H4 (cell line): ENCODE results near the gene TEX54. TPM values are rescaled to one million over a fixed set of nuclear protein-coding genes. Genes with fewer than 3 reads are reported as not detected.

Source experiments
- DNase-seq: peaks from one replicate; pipeline ENCODE4 v3.0.0-alpha.2; 2015; ENCODE audit warnings: low spot score
- total RNA-seq: library from RNA; depleted of rRNA; stranded (reverse); fragments of >200 nt; shearing (Covaris generic); gene quantifications from 2 replicates; pipeline ENCODE4 v1.2.3, GENCODE V29; 2014; rRNA removed

TEX54 gene
- total RNA-seq, 1 experiment from 2014 or later = not detected

GRCh38 chr11:62788991-62789390, 43.6 kb downstream of the TEX54 start:
- no peak for DNase-seq

GRCh38 chr11:62787005-62787759, 45.5 kb downstream of the TEX54 start, which contains the start of gene TMEM179B:
Gene TMEM179B, plus strand, starts transcription at chr11:62787402. Its CDS starts 30 bp downstream, at chr11:62787432.
- DNase-seq = peak; percentile 97

GRCh38 chr11:62786318-62787004, 46.2 kb downstream of the TEX54 start:
- peak; percentile 71 for DNase-seq

GRCh38 chr11:62782753-62783152, 49.9 kb downstream of the TEX54 start:
- DNase-seq = no peak

Other genes with a start within 250 kb of the TEX54 start
- gene TUT1, start 241.3 kb downstream of the TEX54 start, total RNA-seq = 2.3 and 5.4 TPM in 2 replicates
- gene MTA2, start 231.0 kb downstream of the TEX54 start, total RNA-seq = 96.1 and 108 TPM in 2 replicates
- gene EML3, start 220.1 kb downstream of the TEX54 start, total RNA-seq = 10.1 and 13.8 TPM in 2 replicates
- gene ROM1, start 219.6 kb downstream of the TEX54 start, total RNA-seq = 4.2 and 11.4 TPM in 2 replicates
- 13.5 and 26.0 TPM in 2 replicates for gene B3GAT3, start 210.9 kb downstream of the TEX54 start, total RNA-seq
- 142 and 153 TPM in 2 replicates for gene GANAB, start 186.2 kb downstream of the TEX54 start, total RNA-seq
- gene INTS5, start 179.5 kb downstream of the TEX54 start, total RNA-seq = 14.5 and 16.0 TPM in 2 replicates
- 100 and 130 TPM in 2 replicates for gene C11orf98, start 167.6 kb downstream of the TEX54 start, total RNA-seq
- 7.0 and 8.4 TPM in 2 replicates for gene CSKMT, start 167.5 kb downstream of the TEX54 start, total RNA-seq
- gene UQCC3, start 161.2 kb downstream of the TEX54 start, total RNA-seq = 9.1 and 12.2 TPM in 2 replicates
- 3.7 and 5.1 TPM in 2 replicates for gene LBHD1, start 160.6 kb downstream of the TEX54 start, total RNA-seq
- gene UBXN1, start 153.8 kb downstream of the TEX54 start, total RNA-seq = 93.7 and 110 TPM in 2 replicates
- gene LRRN4CL, start 143.3 kb downstream of the TEX54 start, total RNA-seq = 0.14 TPM in 1 of 2 replicates, not detected in the other
- gene BSCL2, start 125.4 kb downstream of the TEX54 start, total RNA-seq = 128 TPM in 2 replicates
- gene GNG3, start 125.2 kb downstream of the TEX54 start, total RNA-seq = 0.41 TPM in 1 of 2 replicates, not detected in the other
- gene HNRNPUL2, start 105.4 kb downstream of the TEX54 start, total RNA-seq = 4.7 and 5.0 TPM in 2 replicates
- 35.0 and 46.9 TPM in 2 replicates for gene TTC9C, start 104.4 kb downstream of the TEX54 start, total RNA-seq
- gene ZBTB3, start 78.7 kb downstream of the TEX54 start, total RNA-seq = 6.9 and 7.5 TPM in 2 replicates
- 140 and 182 TPM in 2 replicates for gene POLR2G, start 71.3 kb downstream of the TEX54 start, total RNA-seq
- 15.0 and 19.1 TPM in 2 replicates for gene TAF6L, start 61.4 kb downstream of the TEX54 start, total RNA-seq
- 77.5 and 85.5 TPM in 2 replicates for gene TMEM179B, start 45.4 kb downstream of the TEX54 start, total RNA-seq
- gene TMEM223, start 40.8 kb downstream of the TEX54 start, total RNA-seq = 43.1 and 62.4 TPM in 2 replicates
- gene NXF1, start 27.4 kb downstream of the TEX54 start, total RNA-seq = 25.1 and 31.1 TPM in 2 replicates
- 22.3 and 26.3 TPM in 2 replicates for gene STX5, start 790 bp downstream of the TEX54 start, total RNA-seq
- 60.1 and 63.7 TPM in 2 replicates for gene WDR74, start 6.7 kb upstream of the TEX54 start, total RNA-seq
- 478 and 499 TPM in 2 replicates for gene SLC3A2, start 48.1 kb upstream of the TEX54 start, total RNA-seq
- not detected in 2 replicates for gene CHRM1, start 88.5 kb upstream of the TEX54 start, total RNA-seq
- not detected in 2 replicates for gene SLC22A6, start 152.1 kb upstream of the TEX54 start, total RNA-seq
- not detected in 2 replicates for gene SLC22A8, start 183.0 kb upstream of the TEX54 start, total RNA-seq